Stimulated activated CD8-positive, alpha-beta memory T cell treated with anti-CD3 and anti-CD28 coated beads, Interleukin-4, amount 100 ng/mL, for 24 hours (primary cell): Measurements from ENCODE around the gene PTPN11.
"Not testable (repeated sequence)": the region's sequence is repeated elsewhere in the genome, so short reads cannot be mapped to it uniquely, and the experiment has no call there.

ENCODE experiments used
- DNase-seq: peaks from one replicate; pipeline ENCODE4 v3.0.0-alpha.2; 2020; ENCODE audit warnings: low read depth

The PTPN11 gene

DNA sequence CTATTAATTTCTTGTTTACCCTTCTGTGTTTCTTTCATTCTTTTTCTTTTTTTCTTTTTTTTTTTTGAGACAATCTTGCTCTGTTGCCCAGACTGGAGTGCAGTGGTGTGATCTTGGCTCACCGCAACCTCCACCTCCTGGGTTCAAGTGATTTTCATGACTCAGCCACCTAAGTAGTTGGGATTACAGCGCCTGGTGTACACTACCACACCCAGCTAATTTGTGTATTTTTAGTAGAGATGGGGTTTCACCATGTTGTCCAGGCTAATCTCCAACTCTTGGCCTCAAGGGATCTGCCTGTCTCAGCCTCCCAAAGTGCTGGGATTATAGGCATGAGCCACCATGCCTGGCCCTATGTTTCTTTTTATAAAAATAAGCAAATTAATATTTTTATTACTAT, 29.4 kb downstream of the PTPN11 start:
- not testable (repeated sequence) for DNase-seq

DNA sequence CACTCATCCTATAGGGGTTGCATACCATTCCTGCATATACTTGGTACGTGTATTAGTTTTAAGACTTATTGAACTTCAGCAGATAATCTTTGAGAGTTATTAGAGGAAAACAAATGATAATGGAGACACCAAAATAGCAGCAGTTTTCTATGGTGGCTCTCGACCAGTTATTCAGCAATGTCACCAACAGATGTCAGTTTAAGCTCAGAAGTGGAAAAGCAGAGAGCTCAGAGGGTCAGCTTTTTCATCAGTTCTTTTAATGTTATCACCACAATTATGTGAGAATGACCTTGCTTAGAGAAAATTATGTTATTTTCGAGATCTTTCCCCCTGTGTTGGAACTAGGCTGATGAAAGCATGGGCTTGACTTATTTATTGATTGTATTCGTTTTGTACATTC, 32.0 kb downstream of the PTPN11 start:
- DNase-seq = no peak

DNA sequence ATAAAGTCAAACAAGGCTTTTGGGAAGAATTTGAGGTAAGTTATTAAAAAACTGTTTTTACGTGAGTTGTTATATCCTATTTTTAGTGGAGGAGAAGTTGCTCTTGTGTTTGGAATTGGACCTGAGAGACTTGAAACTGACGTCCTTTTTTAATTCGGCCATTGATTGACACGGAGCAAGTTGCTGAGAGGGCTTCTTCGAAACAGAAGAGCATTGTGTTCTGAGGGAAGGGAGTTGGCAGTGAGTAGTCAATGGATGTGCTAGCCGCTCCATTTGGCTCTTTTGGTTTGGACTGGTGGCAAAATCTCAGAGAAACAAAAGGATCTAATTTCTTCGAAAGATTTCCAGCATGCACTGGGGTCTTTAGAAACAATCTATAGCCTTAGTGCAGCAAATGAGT, 37.3 kb downstream of the PTPN11 start:
- DNase-seq = no peak

DNA sequence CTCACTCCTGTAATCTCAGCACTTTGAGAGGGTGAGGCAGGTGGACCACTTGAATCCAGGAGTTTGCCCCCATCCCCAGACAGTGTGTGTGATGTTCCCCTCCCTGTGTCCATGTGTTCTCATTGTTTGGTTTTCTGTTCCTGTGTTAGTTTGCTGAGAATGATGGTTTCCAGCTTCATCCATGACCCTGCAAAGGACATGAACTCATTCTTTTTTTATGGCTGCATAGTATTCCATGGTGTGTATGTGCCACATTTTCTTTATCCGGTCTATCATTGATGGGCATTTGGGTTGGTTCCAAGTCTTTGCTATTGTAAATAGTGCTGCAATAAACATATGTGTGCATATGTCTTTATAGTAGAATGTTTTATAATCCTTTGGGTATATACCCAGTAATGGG, 38.4 kb downstream of the PTPN11 start:
- DNase-seq = not testable (repeated sequence)

DNA sequence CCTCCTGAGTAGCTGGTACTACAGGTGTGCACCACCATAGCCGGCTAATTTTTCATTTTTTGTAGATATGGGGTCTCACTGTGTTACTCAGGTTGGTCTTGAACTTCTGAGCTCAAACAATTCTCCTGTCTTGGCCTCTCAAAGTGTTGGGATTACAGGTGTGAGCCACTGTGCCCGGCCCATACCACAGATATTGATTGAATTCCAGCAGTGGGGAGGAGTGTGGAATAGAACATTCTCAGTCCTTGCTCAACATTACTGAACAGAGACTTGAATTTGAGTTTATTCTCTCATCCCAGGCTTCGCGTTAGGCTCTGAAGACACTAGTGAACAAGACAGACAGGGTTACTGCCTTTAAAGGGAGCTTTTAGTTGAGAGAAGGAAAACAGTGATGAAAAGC, 39.6 kb downstream of the PTPN11 start:
- DNase-seq = no peak

DNA sequence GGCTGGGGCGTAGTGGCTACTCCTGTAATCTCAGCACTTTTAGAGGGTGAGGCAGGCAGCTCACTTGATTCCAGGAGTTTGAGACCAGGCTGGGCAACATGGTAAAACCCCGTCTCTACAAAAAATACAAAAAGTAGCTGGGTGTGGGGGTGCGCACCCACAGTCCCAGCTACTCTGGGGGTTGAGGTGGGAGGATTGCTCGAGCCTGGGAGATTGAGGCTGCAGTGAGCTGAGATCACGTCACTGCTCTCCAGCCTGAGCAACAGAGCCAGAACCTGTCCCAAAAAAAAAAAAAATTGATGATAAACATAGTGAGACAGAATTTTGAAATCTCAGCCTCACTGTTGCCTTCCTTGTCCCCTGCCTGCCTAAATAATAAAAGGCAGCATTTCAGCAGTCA, 40.0 kb downstream of the PTPN11 start:
- DNase-seq = no peak

DNA sequence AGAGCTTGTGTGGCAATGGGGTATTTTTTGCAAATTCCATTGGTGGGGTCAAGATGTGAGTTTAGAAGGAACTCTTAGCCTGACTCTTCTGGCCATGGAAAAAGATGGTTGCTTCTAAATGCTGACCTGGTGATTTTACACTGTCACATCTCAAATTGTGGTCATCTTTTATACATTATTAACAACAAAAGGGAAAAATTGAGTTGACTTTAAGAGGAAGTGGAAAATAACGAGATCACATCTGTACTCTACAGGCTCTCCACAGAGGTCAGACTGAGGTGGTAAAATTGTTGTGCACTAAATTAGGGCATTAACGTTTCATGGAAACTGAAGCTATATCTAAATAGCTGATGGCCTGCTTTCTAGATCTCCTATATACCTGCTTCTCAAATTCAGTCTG, 44.7 kb downstream of the PTPN11 start:
- DNase-seq = no peak

DNA sequence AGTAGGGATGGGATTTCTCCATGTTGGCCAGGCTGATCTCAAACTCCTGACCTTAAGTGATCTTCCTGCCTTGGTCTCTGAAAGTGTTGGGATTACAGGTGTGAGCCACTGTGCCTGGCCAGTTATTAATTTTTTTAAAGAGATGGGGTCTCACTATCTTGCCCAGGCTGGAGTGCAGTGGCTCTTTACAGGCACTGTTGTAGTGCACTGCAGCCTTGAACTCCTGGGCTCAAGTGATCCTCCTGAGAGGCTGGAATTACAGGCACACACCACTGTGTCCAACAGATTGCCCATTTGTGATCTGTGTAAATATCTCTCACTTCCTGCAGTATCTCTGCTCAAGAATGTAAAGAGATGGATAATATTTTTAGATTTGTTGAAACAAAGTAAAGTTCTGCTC, 45.9 kb downstream of the PTPN11 start:
- no peak for DNase-seq

DNA sequence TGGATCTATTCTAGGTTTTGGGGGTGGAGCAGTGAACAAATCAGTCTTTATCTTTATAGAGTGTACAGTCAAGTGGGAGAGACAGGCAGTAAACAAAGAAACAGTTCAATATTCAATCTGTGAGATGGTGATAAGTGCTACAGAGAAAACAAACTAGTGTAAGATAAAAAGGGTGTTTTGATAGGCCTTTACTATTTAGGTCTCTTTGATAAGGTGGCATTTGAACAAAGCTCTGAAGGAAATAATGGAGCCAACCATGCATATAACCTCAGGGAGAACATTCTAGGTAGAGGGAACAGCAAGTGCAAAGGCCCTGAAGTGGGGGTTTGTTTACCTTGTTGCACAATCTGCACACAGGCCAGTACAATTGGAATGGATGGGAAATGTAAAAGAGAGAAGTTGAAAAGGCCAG, 47.3 kb downstream of the PTPN11 start:
- DNase-seq = no peak

DNA sequence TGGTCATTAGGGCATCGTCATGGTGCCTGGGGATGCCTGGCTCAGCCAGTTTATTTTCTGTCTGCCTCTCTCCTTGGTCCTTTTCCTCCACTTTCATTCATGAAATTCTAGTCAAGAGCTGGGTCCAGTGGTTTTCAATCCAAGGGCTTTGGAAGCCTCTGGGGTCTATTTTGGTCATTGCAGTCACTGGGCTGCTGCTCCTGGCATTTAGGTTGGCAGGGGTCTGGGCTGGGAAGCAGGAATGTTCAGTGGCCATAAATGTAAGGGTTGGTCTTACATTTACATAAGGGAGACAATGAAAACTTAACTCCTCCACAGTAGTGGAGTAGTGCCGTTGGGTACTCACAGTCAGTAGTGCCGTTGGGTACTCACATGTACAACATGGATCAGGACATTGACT, 48.1 kb downstream of the PTPN11 start:
- DNase-seq = no peak

DNA sequence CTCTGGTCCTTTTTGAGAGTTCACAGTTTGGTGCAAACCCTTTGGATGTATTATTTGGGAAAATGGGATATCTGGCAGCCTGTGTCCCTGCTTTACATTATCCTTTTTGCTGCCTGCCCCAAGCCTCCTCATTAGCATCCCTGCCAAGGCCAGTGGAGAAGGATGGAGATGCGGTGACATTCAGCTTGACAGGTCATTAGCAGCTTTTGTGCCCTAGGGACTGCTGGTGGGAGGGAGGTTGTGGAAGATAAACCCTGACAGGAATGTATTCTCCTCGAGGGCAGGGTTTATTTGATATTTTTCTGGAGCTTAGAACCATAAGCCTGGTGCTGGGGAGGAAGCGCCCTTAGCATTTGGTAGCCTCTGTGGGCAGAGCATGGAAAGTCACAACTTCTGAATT, 49.3 kb downstream of the PTPN11 start:
- DNase-seq = no peak

DNA sequence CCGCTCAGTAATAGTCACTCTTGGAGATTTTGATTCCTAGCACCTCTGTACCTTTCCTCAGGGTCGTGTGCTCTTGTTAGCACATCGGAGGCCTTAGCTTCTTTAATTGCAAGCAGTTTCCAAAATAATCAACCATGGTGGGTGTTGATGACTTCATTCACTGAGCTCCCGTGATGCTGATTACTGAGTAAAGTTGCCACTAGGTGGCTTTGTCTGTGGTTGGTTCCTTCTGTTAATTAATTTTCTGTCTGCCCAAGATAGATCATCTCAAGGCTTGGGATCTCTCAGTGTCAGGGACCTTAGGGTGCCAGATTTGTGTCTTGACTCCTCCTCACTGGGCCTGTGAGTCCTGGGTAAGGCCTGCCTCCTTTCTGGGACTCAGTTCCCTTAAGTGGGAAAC, 54.3 kb downstream of the PTPN11 start:
- no peak for DNase-seq

DNA sequence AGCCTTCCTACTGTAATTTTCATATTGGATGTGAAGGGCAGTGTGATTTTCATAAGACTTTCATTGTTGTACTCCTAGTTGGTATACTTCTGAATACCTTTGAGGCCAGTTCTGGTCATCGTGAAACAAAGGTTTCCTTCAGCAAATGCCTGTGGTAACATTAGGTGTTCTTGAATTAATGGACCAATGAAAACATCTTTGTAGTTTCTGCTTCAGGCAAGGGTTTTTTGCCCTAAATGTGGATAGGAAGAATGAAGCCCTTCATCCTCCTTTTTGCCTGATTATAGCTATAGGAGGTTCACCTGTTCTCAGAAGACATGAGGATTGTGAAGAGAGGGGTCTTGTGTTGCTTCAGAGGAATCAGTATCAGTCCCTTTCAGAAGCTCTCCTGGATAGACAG, 60.7 kb downstream of the PTPN11 start:
- DNase-seq = no peak

DNA sequence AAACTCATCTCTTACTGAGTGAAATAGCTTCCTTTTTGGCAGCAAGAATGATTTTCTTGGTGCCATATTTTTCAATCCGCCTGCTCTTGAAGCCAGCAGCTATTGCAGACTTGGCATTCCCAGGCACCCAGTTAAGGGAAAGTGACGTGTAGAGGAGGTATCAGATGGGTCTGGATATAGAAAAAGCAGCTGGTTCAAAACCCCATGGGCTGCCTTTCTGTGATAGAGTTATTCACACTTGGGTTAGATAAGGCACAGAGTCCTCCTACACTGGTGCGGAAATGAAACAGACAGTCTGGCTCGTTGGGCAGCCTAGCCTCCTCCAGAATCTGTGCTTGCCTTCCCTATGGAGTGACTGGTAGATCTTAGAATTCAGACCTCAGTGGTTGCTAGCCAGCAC, 62.2 kb downstream of the PTPN11 start:
- DNase-seq = no peak

DNA sequence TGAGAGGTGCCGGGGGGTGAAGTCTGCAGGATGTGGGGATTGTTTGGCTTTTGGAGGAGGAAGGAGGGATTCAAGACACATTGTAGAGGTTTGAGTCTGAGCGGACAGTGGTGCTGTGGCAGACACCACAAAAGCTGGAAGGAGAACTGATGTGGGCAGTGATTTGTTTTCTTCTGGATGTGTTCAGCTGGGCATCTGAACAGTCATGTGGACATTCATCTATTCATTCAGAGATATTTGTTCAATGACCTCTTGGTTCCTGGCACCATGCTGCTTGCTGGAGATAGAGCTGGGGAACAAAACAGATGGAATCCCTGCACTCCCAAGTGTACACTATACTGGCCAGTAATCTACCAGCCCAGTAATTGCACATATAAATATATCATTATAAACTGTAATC, 64.0 kb downstream of the PTPN11 start:
- no peak for DNase-seq

DNA sequence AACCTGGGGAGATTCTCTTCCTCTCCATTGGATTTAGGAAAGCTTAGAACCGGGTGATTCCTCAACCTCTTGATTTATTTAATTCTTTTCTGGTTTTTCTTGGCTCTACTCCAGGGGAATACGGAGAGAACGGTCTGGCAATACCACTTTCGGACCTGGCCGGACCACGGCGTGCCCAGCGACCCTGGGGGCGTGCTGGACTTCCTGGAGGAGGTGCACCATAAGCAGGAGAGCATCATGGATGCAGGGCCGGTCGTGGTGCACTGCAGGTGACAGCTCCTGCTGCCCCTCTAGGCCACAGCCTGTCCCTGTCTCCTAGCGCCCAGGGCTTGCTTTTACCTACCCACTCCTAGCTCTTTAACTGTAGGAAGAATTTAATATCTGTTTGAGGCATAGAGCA, 67.6 kb downstream of the PTPN11 start:
- DNase-seq = no peak

DNA sequence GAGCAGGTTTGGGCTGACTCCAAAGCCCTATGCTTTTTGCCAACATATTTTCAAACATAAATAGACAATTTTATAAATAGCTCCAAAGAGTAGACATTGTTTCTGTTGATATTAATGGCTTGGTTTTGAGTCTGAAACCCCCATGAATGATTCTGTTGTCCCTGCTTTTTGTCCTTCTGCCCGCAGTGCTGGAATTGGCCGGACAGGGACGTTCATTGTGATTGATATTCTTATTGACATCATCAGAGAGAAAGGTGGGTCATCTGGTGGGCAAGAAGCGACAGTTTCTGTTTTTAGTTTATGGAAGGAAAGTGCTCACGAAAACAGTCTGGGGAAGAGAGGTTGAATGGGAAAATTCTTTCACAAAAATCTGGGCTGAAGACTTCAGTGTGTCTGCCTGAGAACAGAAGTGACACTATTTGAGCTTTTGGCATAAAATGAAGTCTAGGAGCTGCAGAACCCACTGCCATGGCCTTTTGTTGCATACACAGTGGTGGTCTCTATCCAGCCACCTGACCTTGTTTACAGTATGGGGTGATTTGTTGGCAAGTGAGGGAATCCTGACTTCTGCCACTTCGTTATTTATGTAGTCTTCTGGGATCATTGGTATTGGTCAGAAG, 69.6 kb downstream of the PTPN11 start:
- no peak for DNase-seq

DNA sequence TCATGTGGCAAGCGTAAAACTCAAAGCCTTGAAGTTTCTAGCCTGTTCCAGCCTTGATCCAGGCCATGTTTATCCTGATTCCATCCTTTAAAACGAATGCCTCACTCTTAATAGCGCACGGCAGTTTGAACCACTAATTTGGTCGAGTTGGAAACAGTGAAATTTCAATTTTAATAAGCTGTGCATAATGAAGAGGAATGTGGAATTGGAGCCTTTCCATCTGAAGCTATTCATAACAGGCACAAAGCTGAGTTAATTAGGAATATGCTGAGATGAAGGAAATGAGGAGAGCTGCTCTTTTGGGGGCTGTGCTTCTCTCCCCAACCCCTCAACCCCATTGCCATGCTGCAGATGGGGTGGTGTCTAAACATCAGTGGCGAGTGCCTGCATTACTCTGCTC, 70.7 kb downstream of the PTPN11 start:
- no peak for DNase-seq

DNA sequence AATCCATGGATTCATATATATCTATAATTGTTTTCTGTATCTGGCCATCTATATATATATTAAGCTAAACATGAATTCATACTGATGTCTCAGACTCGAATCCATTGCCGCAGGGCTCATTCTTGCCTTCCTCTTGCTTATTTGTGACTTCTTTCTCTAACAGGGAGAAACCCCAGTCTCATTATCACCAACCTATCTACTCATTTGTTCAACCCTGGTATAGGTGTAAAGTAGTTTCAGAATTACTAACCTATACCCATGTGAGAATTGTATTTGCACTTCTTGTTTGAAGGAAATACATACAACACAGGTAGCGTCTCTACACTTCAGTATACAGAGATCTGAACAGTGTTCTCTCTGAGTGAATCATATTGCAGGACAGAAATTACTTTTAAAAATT, 77.7 kb downstream of the PTPN11 start:
- DNase-seq = no peak

DNA sequence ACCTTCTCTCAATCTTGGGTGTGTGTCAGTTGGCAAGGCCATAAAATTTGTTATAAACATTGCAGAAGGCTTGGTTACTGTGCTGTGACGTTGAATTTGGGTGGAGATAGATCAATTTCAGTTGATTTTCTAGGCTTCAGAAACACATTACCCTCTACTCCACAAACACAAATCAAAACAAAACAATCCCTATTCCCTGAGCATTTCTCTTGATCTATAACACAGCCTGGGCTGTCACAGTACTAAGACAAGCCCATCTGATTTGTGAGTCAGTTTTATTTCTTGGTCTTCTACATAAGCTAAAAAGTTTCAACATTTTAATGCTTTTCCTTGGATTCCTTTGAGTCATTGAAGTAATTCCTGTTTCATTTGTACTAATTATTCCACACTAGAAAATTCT, 79.8 kb downstream of the PTPN11 start:
- no peak for DNase-seq

DNA sequence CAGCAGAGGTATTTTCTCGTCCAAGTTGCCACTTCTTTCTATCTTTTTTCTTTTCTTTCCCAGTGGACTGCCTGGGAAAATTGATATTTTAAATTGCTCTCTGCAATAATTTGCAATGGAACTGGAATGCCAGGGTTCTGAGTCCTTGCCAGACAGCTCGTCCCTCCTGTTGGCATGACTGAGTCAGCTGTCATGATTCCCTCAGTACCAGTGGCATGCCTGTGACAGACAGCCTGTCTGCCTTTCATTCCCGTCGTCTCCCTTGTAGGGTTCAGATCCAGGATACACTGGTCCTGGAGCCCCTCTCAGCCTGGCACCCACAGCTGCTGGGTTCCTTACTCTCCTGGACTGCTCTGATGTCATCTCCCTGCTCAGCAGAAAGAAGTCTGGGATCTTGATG, 84.8 kb downstream of the PTPN11 start:
- no peak for DNase-seq

DNA sequence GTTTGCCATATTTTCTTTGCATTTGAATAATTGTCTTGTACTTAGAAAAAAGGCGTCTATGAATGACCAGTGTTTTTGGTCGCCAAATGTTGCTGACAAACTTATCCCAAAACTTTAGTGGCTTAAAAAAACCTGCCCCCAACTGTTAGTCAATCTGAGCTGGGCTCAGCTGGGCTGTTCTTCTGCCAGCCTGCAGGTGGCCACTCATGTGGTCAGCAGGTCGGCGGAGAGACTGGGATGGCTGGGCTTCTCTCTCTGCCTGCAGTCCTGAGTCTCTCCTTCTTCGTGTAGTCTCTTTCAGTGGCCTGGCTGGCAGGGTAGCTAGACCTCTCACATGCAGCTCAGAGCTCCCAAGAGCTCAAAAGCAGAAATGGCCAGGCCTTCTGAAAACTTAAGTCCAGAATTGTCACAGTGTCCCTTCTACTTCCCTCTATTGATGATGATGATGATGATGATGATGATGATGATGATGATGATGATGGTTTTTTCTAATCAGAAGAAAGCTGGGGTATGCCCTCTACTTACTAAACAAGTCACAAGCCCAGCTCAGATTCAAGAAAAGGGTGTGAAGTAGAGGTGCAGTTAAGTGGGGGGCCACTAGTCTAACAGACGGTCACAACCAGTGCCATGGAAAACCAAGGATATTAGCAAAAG, 87.9 kb downstream of the PTPN11 start:
- DNase-seq = no peak

DNA sequence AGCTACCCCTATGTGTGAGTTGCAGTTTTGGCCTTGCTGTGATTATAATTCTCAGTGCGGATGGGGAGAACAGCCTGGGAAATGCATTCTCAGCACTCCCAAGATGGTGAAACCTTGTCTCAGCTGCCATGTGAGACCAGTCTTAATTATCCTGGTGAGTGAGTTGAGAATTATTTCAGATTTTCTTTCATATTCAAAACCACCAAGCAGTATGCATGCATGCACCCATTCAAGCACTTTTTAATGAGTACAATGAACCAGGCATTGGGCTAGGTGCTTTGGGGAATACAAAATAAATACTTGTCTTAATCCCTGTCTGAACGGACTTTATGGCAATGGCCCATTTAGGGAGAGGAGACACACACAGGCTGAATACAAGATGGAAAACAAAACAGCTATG, 94.7 kb downstream of the PTPN11 start:
- DNase-seq = no peak

DNA sequence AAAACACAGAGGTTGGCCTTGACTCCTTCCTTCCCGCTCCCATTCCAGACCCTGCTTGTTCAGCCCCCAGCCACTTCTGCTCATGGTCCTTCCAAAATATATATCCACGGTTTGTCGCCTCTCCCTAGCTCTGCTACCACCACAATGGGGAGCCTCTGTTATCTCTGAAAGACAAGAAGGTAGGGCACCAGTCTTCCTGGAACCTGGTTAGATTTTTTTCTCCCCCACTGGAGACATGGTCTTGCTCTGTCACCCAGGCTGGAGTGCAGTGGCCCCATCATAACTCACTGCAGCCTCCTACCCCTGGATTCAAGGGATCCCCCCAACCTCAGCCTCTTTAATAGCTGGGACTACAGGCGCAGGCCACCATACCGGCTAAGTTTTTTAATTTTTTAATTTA, 95.7 kb downstream of the PTPN11 start:
- no peak for DNase-seq
